OCI-LY3 (cell line): Measurements from ENCODE around the gene KLHL29.

Experiments
- H2AFZ ChIP-seq: fragments of 200-600, 300-600 bp; shearing (Covaris generic); 2 replicates; pipeline ENCODE4 v1.6.0; 2014; ENCODE audit warnings: antibody characterized with exemption, low read depth, low read length
- H3K27ac ChIP-seq: fragments of 200-600, 300-600 bp; sonication (generic); 2 replicates; pipeline ENCODE4 v1.5.1; 2014; ENCODE audit warnings: mild to moderate bottlenecking, low read length, moderate library complexity, mixed read lengths
- H3K27me3 ChIP-seq: fragments of 200-600, 300-600 bp; sonication (generic); 2 replicates; pipeline ENCODE4 v1.6.1; 2014; ENCODE audit warnings: low read depth, low read length, mixed read lengths
- H3K36me3 ChIP-seq: fragments of 200-600, 300-600 bp; sonication (generic); replicated peaks from 2 replicates; pipeline ENCODE3; 2014; ENCODE audit warnings: low read depth, low read length, mixed read lengths
- H3K4me1 ChIP-seq: fragments of 300-600, 200-600 bp; sonication (generic); 2 replicates; pipeline ENCODE4 v1.6.1; 2014; ENCODE audit warnings: low read length, mixed read lengths
- H3K4me2 ChIP-seq: fragments of 200-600, 300-600 bp; sonication (generic); 2 replicates; pipeline ENCODE4 v1.6.1; 2014; ENCODE audit warnings: low read length, mixed read lengths
- H3K4me3 ChIP-seq: fragments of 300-600, 200-600 bp; sonication (generic); 2 replicates; pipeline ENCODE4 v1.5.1; 2014; ENCODE audit warnings: antibody characterized with exemption, mild to moderate bottlenecking, low read length, moderate library complexity
- H3K79me2 ChIP-seq: fragments of 300-600, 200-600 bp; shearing (Covaris generic); 2 replicates; pipeline ENCODE4 v1.6.1; 2014; ENCODE audit warnings: mild to moderate bottlenecking, low read length, mixed read lengths
- H3K9ac ChIP-seq: fragments of 300-600, 200-600 bp; shearing (Covaris generic); 2 replicates; pipeline ENCODE4 v1.6.0; 2014; ENCODE audit warnings: mild to moderate bottlenecking, low read length, moderate library complexity
- H3K9me3 ChIP-seq: fragments of 200-600, 300-600 bp; shearing (Covaris generic); 2 replicates; pipeline ENCODE4 v1.6.1; 2014; ENCODE audit warnings: low read length, mixed read lengths; ENCODE audit not compliant: insufficient read depth
- H4K20me1 ChIP-seq: fragments of 200-600, 300-600 bp; sonication (generic); 2 replicates; pipeline ENCODE4 v1.6.1; 2016; ENCODE audit warnings: low read length, mixed read lengths; ENCODE audit not compliant: insufficient read depth
- EZH2phosphoT487 ChIP-seq: fragments of 200-600 bp; shearing (Covaris generic); IDR thresholded peaks from 2 replicates; pipeline ENCODE4 v1.6.1; 2018; ENCODE audit warnings: antibody characterized with exemption, mixed run types, low read depth
- TF ChIP-seq, protein P1 (sequence below): fragments of 200-600, 300-600 bp; sonication (generic); IDR thresholded peaks from 2 replicates; pipeline ENCODE4 v1.5.1; 2014; ENCODE audit warnings: antibody characterized with exemption, low read length, low read depth

The KLHL29 gene

DNA sequence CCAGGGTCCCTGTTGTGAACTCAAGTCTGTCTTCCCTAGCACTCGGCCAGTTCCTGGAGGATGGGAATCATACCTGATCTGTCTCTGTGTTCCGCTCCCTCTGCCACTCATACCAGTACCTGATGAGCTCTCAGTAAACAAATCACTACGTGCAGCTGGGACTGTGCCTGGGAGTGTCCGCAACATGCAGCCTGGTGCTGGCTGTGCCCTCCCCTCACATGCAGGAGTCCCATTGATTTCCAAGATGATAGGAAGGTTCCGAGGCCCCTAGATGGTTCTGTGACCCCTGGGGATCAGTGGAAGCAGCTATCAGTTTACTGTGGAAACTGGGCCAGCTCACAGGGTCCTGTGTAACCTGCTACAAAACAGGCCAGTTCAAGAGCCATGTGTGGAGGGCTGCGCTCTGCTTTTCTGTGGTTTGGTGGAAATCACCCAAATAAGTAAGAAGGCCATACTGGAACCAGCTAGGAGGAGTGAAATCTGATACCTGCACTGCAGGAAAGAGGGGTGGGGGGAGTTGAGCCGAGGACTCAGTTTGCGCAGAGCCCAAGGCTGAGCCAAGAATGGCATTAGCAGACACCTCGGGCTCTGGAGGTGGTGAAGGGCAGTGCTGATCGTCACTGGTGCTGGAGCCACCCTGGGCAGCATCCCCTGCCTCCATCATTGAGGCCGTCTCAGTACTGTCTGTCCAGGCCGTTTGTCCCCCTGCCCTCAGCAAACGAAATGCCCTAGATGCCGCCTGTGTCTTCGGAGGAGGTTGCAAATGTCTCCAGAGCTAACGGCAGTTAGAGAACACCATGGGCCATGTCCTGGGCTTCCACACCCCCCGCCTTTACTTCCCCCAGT lies 93.3 kb downstream of the KLHL29 start:
- H2AFZ ChIP-seq: no peak overlapping the region
- no peak overlapping the region for H3K27ac ChIP-seq

DNA sequence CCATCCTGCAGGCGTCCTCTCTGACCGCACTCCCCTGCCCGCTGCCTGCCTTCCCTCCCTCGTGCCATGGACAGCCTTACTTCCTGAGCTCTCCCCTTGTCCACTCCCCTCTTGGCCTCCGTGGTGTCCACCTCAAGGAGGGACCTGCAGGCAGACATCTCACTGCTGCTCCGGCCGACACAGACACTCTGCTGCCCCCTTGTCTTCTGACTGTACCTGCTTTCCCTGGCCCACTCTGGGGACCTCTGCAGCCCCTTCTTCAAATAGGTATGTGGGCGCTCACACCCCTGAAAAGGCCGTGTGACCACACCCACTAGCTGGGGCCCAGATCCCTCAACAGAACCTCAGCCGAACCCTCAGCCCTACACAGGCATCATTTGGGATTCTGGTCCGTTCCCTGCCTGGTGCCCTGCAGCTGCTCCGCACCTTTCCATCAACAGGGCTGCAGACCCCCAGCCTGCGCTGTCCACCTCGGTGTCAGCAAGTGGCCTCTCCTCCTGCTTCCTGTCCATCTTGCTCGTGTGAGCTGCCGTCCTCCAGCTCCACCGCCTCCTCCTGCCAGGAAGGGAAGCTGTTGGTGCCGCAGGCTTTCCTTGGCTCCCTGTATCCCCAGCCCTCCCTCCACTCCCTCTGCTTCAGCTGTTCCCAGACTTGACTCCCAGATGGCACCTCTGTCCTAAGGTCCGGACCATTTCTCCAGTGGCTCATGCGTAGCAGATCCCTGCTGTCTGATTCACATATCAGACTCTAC lies 94.1 kb downstream of the KLHL29 start:
- Histone ChIP-seq H3K4me2 (no peak overlapping the region), H3K9me3 (no peaks in the 10 kb centered on the region), H3K4me1 (no peaks in the 10 kb centered on the region), H4K20me1 (no peaks in the 10 kb centered on the region), H3K9ac (no peak overlapping the region), H3K27ac (no peak overlapping the region), H3K79me2 (no peaks in the 10 kb centered on the region), H3K4me3 (no peak overlapping the region), H2AFZ (no peak overlapping the region), H3K36me3 (no peaks in the 10 kb centered on the region), H3K27me3 (no peaks in the 10 kb centered on the region; the same call in 1 of the 2 replicates)
- no peak for TF ChIP-seq EZH2phosphoT487
- TF ChIP-seq, protein P1, sequence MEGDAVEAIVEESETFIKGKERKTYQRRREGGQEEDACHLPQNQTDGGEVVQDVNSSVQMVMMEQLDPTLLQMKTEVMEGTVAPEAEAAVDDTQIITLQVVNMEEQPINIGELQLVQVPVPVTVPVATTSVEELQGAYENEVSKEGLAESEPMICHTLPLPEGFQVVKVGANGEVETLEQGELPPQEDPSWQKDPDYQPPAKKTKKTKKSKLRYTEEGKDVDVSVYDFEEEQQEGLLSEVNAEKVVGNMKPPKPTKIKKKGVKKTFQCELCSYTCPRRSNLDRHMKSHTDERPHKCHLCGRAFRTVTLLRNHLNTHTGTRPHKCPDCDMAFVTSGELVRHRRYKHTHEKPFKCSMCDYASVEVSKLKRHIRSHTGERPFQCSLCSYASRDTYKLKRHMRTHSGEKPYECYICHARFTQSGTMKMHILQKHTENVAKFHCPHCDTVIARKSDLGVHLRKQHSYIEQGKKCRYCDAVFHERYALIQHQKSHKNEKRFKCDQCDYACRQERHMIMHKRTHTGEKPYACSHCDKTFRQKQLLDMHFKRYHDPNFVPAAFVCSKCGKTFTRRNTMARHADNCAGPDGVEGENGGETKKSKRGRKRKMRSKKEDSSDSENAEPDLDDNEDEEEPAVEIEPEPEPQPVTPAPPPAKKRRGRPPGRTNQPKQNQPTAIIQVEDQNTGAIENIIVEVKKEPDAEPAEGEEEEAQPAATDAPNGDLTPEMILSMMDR: no peak

More for the DNA sequence above, 93.3 kb downstream of the KLHL29 start:
- no peak overlapping the region for H3K4me3 ChIP-seq
- H4K20me1 ChIP-seq: no peaks in the 10 kb centered on the region
- no peaks in the 10 kb centered on the region for H3K79me2 ChIP-seq
- no peaks in the 10 kb centered on the region for H3K4me1 ChIP-seq
- H3K27me3 ChIP-seq: peaks cover 4% of the 10 kb centered on the region; the same call in 1 of the 2 replicates
- H3K9ac ChIP-seq: no peak overlapping the region
- no peak overlapping the region for H3K4me2 ChIP-seq
- H3K36me3 ChIP-seq: no peaks in the 10 kb centered on the region
- no peaks in the 10 kb centered on the region for H3K9me3 ChIP-seq
- TF ChIP-seq, protein P1: no peak
- TF ChIP-seq EZH2phosphoT487: no peak

GRCh38 chr2:23480957-23481797 lies 96.2 kb downstream of the KLHL29 start:
- no peak overlapping the region for H3K9ac ChIP-seq
- no peaks in the 10 kb centered on the region for H3K4me1 ChIP-seq
- no peaks in the 10 kb centered on the region for H3K79me2 ChIP-seq
- H3K4me3 ChIP-seq: no peak overlapping the region
- no peaks in the 10 kb centered on the region for H3K36me3 ChIP-seq
- H3K27ac ChIP-seq: no peak overlapping the region
- no peak overlapping the region for H2AFZ ChIP-seq
- TF ChIP-seq, protein P1: no peak
- TF ChIP-seq EZH2phosphoT487: no peak
- no peaks in the 10 kb centered on the region; the same call in 1 of the 2 replicates for H3K27me3 ChIP-seq
- no peaks in the 10 kb centered on the region for H3K9me3 ChIP-seq
- H4K20me1 ChIP-seq: no peaks in the 10 kb centered on the region
- H3K4me2 ChIP-seq: no peak overlapping the region
